Fibroblast of lung (primary cell): ENCODE measurements around the gene LILRA5. TPM values are rescaled to one million over a fixed set of nuclear protein-coding genes. Genes with fewer than 3 reads are reported as not detected.
"Not testable (repeated sequence)": the region's sequence is repeated elsewhere in the genome, so short reads cannot be mapped to it uniquely, and the experiment has no call there.

Source experiments
- DNase-seq, 2 donors: peaks; one replicate each; pipeline versions ENCODE4 v3.0.0 to v3.0.0-alpha.2; 2010; ENCODE audit warnings: low read depth in 2 of 2
- H2AFZ ChIP-seq: 2 replicates; pipeline ENCODE4 v1.5.1; 2012; ENCODE audit warnings: low read length, control low read depth, inconsistent platforms
- H3K27ac ChIP-seq: 2 replicates; pipeline ENCODE4 v1.5.1; 2011; ENCODE audit warnings: low read length, control low read depth; ENCODE audit not compliant: insufficient read depth
- H3K27me3 ChIP-seq: 2 replicates; pipeline ENCODE4 v1.5.1; 2011; ENCODE audit warnings: mild to moderate bottlenecking, low read length; ENCODE audit not compliant: control insufficient read depth, insufficient read depth
- H3K36me3 ChIP-seq: 2 replicates; pipeline ENCODE4 v1.5.1; 2011; ENCODE audit warnings: low read length; ENCODE audit not compliant: control insufficient read depth, insufficient read depth
- H3K4me1 ChIP-seq: 2 replicates; pipeline ENCODE4 v1.5.1; 2011; ENCODE audit warnings: low read length; ENCODE audit not compliant: control insufficient read depth, insufficient read depth; ENCODE audit errors: extremely low read depth
- H3K4me2 ChIP-seq: 2 replicates; pipeline ENCODE4 v1.5.1; 2011; ENCODE audit warnings: low read length, control low read depth; ENCODE audit not compliant: insufficient read depth; ENCODE audit errors: extremely low read depth
- H3K4me3 ChIP-seq, 4 experiments: fragments of 200-600 bp in 1 of 4; sonication (generic) in 1 of 4; replicated peaks in 1 of 4; 2 replicates each; pipeline ENCODE4 v1.5.1; 2011 to 2016; ENCODE audit warnings: low read length in 4 of 4, low read depth in 3 of 4, mild to moderate bottlenecking in 3 of 4, control low read depth in 2 of 4, inconsistent platforms in 1 of 4, mixed read lengths in 1 of 4; ENCODE audit not compliant: insufficient read depth in 1 of 4; ENCODE audit errors: control extremely low read depth in 1 of 4
- H3K79me2 ChIP-seq: 2 replicates; pipeline ENCODE4 v1.5.1; 2012; ENCODE audit warnings: mild to moderate bottlenecking, low read length, inconsistent platforms; ENCODE audit not compliant: control insufficient read depth, insufficient read depth
- H3K9ac ChIP-seq: 2 replicates; pipeline ENCODE4 v1.5.1; 2011; ENCODE audit warnings: mild to moderate bottlenecking, low read length, control low read depth; ENCODE audit not compliant: insufficient read depth
- H3K9me3 ChIP-seq: 2 replicates; pipeline ENCODE4 v1.5.1; 2012; ENCODE audit warnings: low read depth, low read length; ENCODE audit not compliant: control insufficient read depth, insufficient read depth
- H4K20me1 ChIP-seq: 2 replicates; pipeline ENCODE4 v1.5.1; 2011; ENCODE audit warnings: low read length; ENCODE audit not compliant: control insufficient read depth, insufficient read depth; ENCODE audit errors: extremely low read depth
- EZH2 ChIP-seq: IDR thresholded peaks from 2 replicates; pipeline ENCODE4 v1.5.1; 2012; ENCODE audit warnings: low read length, control low read depth, mild to moderate bottlenecking; ENCODE audit errors: missing control alignments
- polyA plus RNA-seq, 2 donors: library from polyadenylated mRNA; depleted of rRNA in 1 of 2; stranded (reverse) in 1 of 2; unstranded in 1 of 2; fragments of >200 nt; gene quantifications; 2 replicates each; pipeline ENCODE4 v1.2.1, GENCODE V29; 2011 to 2012; ENCODE audit warnings: missing spikeins in 1 of 2
- total RNA-seq: library from RNA; depleted of rRNA; stranded (reverse); fragments of >200 nt; gene quantifications from 2 replicates; pipeline ENCODE4 v1.2.1, GENCODE V29; 2014
- TF ChIP-seq, protein P1 (sequence below), 2 donors: IDR thresholded peaks in 1 of 2; conservative IDR thresholded peaks in 1 of 2; 1 replicate in 1 of 2; 2 replicates in 1 of 2; pipeline ENCODE4 v1.5.1; 2011 to 2012; ENCODE audit warnings: low read length in 2 of 2, control low read depth in 1 of 2, inconsistent platforms in 1 of 2, low read depth in 1 of 2, mild to moderate bottlenecking in 1 of 2

The LILRA5 gene
- total and polyA plus RNA-seq, 2 donors (not counting 1 experiment from before 2014, with no cell fraction given) = not detected

DNA sequence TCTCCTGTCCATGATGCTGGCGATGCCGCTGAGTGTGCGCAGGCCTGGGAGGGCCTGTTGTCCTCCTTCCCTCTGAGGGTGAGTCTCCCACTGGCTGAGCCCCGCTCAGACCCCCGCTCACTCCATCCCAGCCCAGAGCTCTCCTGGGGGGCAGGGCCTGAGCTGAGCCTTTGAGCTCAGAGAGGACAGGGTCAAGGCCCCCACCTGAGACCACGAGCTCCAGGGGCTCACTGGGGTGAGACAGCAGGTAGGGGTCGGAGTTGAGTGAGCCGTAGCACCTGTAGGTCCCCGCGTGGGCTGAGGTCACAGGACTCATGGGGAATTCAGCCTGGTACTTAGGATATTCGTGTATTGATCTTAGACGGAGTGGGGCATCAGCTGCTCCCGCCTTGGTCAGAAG lies 34.9 kb downstream of the LILRA5 start:
- not testable (repeated sequence) for DNase-seq, H4K20me1 ChIP-seq, H3K9me3 ChIP-seq, H3K4me2 ChIP-seq, H3K27ac ChIP-seq, H3K27me3 ChIP-seq, H3K36me3 ChIP-seq, H3K9ac ChIP-seq, H3K4me1 ChIP-seq, H2AFZ ChIP-seq, H3K79me2 ChIP-seq, H3K4me3 ChIP-seq

DNA sequence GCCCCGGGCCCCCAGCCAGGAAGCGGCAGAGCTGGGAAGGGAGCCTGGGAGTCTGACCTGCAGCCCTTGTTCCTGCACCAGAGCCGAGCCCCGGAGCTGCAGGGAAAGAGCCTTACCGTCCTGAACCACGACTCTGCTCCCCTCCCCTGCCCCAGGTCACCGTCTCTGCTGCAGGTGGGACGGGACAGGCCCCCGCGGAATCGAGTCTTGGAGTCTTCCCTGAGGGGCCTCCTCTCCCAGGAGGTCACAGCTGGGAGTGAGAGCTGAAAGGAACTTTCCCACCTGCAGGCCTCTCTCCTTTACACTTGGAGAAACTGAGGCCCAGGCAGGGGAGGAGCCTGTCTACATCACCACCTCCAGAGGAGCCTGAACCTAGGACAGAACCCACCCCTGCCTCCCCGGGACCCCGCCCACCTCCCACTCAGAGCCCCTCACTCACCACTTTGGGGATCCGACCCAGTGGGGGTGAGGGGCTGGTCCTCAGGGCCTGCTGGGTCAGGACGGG lies 35.8 kb downstream of the LILRA5 start:
- H3K4me2 ChIP-seq, H3K36me3 ChIP-seq, H3K27ac ChIP-seq, H4K20me1 ChIP-seq, H3K4me1 ChIP-seq, H3K9me3 ChIP-seq, H3K9ac ChIP-seq, H2AFZ ChIP-seq, H3K27me3 ChIP-seq, H3K4me3 ChIP-seq, DNase-seq, H3K79me2 ChIP-seq: not testable (repeated sequence)

DNA sequence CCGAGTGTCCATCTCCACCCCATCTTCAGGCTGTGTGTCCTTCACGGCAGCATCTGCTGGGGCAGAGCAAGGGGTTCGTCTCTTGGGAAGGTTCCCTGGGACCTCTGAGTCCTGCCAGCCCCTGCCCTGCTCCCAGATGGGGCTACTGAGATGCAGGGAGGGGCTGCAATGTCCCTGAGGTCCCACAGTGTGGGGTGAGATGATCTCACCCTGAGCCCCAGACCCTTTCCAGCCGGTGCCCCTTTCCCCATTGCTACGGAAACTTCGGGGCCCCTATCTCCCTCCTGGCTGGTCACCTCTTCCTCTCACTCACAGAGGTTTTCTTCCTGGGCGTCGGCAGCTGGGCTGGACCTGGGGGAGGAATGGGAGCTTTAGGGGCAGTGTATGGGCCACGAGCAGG lies 37.0 kb downstream of the LILRA5 start:
- no peak overlapping the region for H3K4me2 ChIP-seq
- no peak for TF ChIP-seq EZH2
- TF ChIP-seq, protein P1, sequence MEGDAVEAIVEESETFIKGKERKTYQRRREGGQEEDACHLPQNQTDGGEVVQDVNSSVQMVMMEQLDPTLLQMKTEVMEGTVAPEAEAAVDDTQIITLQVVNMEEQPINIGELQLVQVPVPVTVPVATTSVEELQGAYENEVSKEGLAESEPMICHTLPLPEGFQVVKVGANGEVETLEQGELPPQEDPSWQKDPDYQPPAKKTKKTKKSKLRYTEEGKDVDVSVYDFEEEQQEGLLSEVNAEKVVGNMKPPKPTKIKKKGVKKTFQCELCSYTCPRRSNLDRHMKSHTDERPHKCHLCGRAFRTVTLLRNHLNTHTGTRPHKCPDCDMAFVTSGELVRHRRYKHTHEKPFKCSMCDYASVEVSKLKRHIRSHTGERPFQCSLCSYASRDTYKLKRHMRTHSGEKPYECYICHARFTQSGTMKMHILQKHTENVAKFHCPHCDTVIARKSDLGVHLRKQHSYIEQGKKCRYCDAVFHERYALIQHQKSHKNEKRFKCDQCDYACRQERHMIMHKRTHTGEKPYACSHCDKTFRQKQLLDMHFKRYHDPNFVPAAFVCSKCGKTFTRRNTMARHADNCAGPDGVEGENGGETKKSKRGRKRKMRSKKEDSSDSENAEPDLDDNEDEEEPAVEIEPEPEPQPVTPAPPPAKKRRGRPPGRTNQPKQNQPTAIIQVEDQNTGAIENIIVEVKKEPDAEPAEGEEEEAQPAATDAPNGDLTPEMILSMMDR (conservative IDR thresholded peaks at IDR 0.05 in 1 of 2, IDR thresholded peaks at IDR 0.05 in 1 of 2; ENCODE audit: low read depth in 1 of 2, low read length in 2 of 2) = no peak
- no peaks in the 10 kb centered on the region for H4K20me1 ChIP-seq
- H3K79me2 ChIP-seq = no peaks in the 10 kb centered on the region
- no peaks in the 10 kb centered on the region for H3K4me1 ChIP-seq
- no peak overlapping the region for H2AFZ ChIP-seq
- H3K27me3 ChIP-seq = no peaks in the 10 kb centered on the region
- H3K36me3 ChIP-seq = no peaks in the 10 kb centered on the region
- H3K4me3 ChIP-seq = no peak overlapping the region
- no peak overlapping the region for H3K27ac ChIP-seq
- H3K9ac ChIP-seq = no peak overlapping the region
- no peak for DNase-seq
- H3K9me3 ChIP-seq = no peaks in the 10 kb centered on the region

DNA sequence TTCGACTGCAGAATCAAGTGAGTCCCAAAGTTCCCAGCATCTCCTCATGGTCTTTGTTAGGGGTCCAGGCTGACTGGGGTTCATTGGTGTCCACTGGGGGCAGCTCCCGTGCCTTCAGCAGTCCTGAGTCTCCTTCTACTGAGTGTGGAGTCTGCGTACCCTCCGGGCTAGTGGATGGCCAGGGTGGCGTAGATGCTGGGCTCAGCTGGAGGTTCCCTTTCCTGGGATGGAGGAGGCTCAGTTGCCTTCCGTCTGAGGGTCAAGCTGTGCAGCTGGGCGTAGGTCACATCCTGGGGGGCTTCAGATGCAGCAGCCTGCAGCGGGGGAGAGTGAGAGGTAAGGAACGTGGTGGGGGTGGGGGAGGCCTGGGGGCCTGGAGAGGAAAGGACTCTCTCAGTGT lies 38.5 kb downstream of the LILRA5 start:
- not testable (repeated sequence) for H3K36me3 ChIP-seq, H3K27me3 ChIP-seq, H3K4me2 ChIP-seq, H3K4me1 ChIP-seq, H3K9ac ChIP-seq, H2AFZ ChIP-seq, H4K20me1 ChIP-seq, H3K4me3 ChIP-seq, H3K27ac ChIP-seq, H3K9me3 ChIP-seq, DNase-seq, H3K79me2 ChIP-seq
